Chondrocyte (in vitro differentiated cells): ENCODE data around the gene TREML4. TPM values are rescaled to one million over a fixed set of nuclear protein-coding genes. Genes with fewer than 3 reads are reported as not detected.
"Not testable (repeated sequence)": the region's sequence is repeated elsewhere in the genome, so short reads cannot be mapped to it uniquely, and the experiment has no call there.

Experiments
- DNase-seq: peaks from one replicate; pipeline ENCODE4 v3.0.0; 2021; ENCODE audit warnings: mixed read lengths, low spot score
- H3K27ac Mint-ChIP-seq: one replicate; pipeline ENCODE4 v1.8.0; 2021; ENCODE audit warnings: mild to moderate bottlenecking, moderate library complexity, mixed read lengths; ENCODE audit not compliant: unreplicated experiment
- H3K27me3 Mint-ChIP-seq: 2 replicates; pipeline ENCODE4 v1.8.0; 2021; ENCODE audit warnings: low read depth, mixed read lengths
- H3K36me3 Mint-ChIP-seq: 2 replicates; pipeline ENCODE4 v1.8.0; 2021; ENCODE audit warnings: low read depth, mixed read lengths
- H3K4me1 Mint-ChIP-seq: 2 replicates; pipeline ENCODE4 v1.8.0; 2021; ENCODE audit warnings: low read depth, mild to moderate bottlenecking, mixed read lengths
- H3K4me3 Mint-ChIP-seq: one replicate; pipeline ENCODE4 v1.8.0; 2021; ENCODE audit warnings: mild to moderate bottlenecking, moderate library complexity, mixed read lengths; ENCODE audit not compliant: unreplicated experiment
- H3K9me3 Mint-ChIP-seq: 2 replicates; pipeline ENCODE4 v1.8.0; 2021; ENCODE audit warnings: low read depth, mixed read lengths
- CTCF ChIP-seq: fragments of 200-600 bp; sonication (generic); IDR thresholded peaks from 2 replicates; pipeline ENCODE4 v1.5.0; 2021; ENCODE audit warnings: antibody characterized with exemption, mild to moderate bottlenecking, moderate library complexity
- total RNA-seq: library from RNA; stranded (reverse); gene quantifications from 3 replicates; pipeline ENCODE4 v1.2.1, GENCODE V29; 2021

The TREML4 gene
- total RNA-seq, 1 donor from 2014 or later, result not detected

DNA sequence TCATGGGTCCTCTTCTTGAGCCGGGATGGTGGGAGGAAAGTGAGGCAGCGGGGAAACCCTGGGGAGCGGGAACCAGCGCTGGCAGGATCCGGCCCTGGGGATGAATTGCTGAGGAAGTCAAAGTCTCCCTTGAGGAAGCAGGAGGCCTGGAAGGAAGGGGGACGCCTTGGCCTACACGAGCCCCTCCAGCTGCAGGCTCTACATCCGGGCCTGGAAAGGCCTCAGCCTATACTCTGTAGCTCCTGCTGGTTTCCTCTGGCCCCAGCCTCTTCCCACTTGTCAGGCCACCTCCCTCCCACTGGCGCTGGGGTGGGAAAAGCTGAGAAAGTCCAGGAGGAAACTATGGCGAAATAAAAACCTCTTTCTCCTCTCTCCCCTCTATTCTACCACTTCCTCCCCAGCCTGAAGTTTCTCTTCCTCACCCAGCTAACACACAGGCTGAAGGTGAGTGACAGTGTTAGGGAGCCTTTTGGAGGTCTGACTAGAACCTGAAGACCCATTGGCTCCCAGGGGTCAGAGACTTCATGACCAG lies 42.1 kb upstream of the TREML4 start:
- peaks cover 2% of the 10 kb centered on the region for H3K36me3 Mint-ChIP-seq
- peaks cover 24% of the 10 kb centered on the region for H3K27me3 Mint-ChIP-seq
- H3K4me1 Mint-ChIP-seq, result no peaks in the 10 kb centered on the region
- TF ChIP-seq CTCF, result no peak
- DNase-seq, result no peak
- H3K9me3 Mint-ChIP-seq, result peaks cover 10% of the 10 kb centered on the region
- no peak overlapping the region for H3K27ac Mint-ChIP-seq
- H3K4me3 Mint-ChIP-seq, result no peak overlapping the region

DNA sequence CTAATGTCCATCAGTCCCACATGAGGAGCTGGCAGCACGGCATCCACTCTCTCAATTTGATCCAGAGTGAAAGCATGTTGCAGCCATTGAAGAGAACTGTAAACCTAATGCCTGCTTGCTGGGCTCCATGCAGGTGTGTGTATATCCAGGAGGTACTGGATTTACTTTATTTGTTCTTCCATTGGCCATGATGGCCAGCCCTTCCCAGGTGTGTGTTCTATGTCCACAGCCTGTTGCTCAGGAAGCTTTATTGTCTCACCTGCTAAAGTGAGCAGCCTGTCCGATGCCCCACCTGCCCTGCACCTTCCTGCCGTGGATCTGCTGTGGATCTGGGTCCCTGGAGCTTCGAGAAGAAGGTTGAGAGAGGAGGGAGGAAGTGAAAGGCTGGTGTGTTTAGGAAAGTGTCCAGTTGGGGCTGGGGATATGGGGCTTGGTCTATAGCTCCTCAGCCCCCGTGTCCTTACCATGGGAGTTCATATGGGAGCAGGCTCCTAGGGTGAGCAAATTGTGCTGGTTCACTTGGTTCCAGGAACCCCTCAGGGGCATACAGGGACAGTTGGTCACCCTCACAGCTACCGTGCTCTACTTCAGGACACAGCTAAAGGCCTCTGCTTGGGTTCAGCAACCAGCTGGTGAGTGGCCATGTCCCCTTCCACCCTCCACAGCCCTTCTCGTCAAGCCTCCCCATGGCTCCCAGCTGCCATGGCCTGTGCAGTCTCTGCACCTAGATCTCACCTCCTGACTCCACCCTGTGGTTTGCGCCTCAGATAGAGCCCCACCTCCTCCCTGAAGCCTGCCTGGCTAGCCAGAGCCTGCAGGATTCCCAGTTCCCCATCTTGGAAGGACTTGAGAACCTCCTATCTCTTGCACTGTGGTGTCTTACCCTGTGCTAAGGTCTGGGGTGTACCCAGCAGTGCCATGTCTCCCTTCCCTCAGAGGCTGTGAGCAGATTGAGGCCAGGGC lies 39.9 kb upstream of the TREML4 start:
- H3K27ac Mint-ChIP-seq, result no peak overlapping the region
- H3K4me3 Mint-ChIP-seq, result no peak overlapping the region

DNA sequence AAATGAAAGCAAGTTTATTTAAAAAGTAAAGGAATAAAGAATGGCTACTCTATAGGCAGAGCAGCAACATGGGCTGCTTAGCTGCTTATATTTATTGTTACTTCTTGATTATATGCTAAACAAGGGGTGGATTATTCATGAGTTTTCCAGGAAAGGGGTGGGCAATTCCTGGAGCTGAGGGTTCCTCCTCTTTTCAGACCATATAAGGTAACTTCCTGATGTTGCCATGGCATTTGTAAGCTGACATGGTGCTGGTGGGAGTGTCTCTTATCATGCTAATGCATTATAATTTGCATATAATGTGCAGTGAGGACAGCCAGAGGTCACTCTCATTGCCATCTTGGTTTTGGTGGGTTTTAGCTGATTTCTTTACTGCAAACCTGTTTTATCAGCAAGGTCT lies 39.1 kb upstream of the TREML4 start:
- Mint-ChIP-seq H3K9me3 (peaks cover 10% of the 10 kb centered on the region), H3K27me3 (peaks cover 25% of the 10 kb centered on the region)
- not testable (repeated sequence) for H3K4me1 Mint-ChIP-seq, DNase-seq, H3K36me3 Mint-ChIP-seq, H3K27ac Mint-ChIP-seq, H3K4me3 Mint-ChIP-seq

More for the DNA sequence above, 39.9 kb upstream of the TREML4 start:
- Mint-ChIP-seq H3K27me3 (peaks cover 26% of the 10 kb centered on the region), H3K9me3 (peaks cover 10% of the 10 kb centered on the region), H3K36me3 (peaks cover 2% of the 10 kb centered on the region), H3K4me1 (no peaks in the 10 kb centered on the region)
- DNase-seq, result no peak
- TF ChIP-seq CTCF, result no peak

DNA sequence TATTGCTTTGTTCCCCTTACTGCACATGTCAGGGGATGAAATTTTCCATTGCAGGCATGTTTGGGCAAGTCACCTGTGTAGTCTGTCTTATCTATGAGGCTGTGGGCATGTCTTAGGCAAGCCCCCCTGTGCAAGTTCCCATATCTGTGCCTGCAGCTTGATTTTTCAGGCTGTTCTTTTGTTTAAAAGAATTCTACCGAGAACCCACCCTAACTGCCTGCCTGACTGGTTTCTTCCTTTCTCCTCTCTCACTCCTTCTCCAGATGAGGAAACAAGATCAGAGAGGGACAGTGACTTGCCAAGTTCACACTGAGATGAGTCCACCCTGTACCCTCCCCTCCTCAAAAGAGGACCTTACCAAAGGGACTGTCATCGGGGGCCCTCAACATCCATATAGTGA lies 38.2 kb upstream of the TREML4 start:
- H3K27me3 Mint-ChIP-seq, result peaks cover 34% of the 10 kb centered on the region
- no peak for DNase-seq
- no peak overlapping the region for H3K27ac Mint-ChIP-seq
- H3K36me3 Mint-ChIP-seq, result peaks cover 2% of the 10 kb centered on the region
- H3K4me3 Mint-ChIP-seq, result no peak overlapping the region
- no peaks in the 10 kb centered on the region for H3K4me1 Mint-ChIP-seq
- H3K9me3 Mint-ChIP-seq, result peaks cover 10% of the 10 kb centered on the region
- no peak for TF ChIP-seq CTCF

DNA sequence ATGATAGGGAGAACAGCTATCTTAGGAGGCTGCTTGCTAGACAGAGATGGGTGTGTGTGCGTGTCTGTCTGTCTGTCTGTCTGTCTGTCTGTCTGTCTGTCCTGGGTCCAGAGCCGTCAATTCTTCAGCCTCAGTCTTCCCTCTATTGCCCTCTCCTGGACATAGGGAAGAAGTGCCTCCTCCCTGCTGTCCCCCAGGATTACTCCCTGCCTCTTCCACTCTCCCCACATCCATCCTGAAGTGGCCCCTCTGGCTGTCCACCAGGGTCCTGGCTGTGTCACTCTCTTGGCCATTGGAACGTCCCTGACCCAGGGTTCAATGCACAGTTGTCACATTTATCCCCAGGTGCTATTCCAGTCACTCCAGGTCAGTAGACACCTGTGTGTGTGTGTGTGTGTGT lies 37.4 kb upstream of the TREML4 start:
- DNase-seq, result no peak
- H3K27me3 Mint-ChIP-seq, result peaks cover 36% of the 10 kb centered on the region
- TF ChIP-seq CTCF, result no peak
- peaks cover 2% of the 10 kb centered on the region for H3K36me3 Mint-ChIP-seq
- H3K9me3 Mint-ChIP-seq, result peaks cover 10% of the 10 kb centered on the region
- H3K4me1 Mint-ChIP-seq, result no peaks in the 10 kb centered on the region
- no peak overlapping the region for H3K4me3 Mint-ChIP-seq
- H3K27ac Mint-ChIP-seq, result no peak overlapping the region
